HG03342 (cell line): ENCODE measurements around the gene LSM14A.
"Not testable (repeated sequence)": the region's sequence is repeated elsewhere in the genome, so short reads cannot be mapped to it uniquely, and the experiment has no call there.

ENCODE experiments used
- ATAC-seq: cut with Tn5 transposase; IDR thresholded peaks from one replicate; pipeline ENCODE4 v1.9.1; 2021; ENCODE audit warnings: mild to moderate bottlenecking, moderate library complexity; ENCODE audit not compliant: unreplicated experiment

LSM14A gene

GRCh38 chr19:34226036-34226435 lies 53.7 kb downstream of the LSM14A start:
- ATAC-seq: no peak

DNA sequence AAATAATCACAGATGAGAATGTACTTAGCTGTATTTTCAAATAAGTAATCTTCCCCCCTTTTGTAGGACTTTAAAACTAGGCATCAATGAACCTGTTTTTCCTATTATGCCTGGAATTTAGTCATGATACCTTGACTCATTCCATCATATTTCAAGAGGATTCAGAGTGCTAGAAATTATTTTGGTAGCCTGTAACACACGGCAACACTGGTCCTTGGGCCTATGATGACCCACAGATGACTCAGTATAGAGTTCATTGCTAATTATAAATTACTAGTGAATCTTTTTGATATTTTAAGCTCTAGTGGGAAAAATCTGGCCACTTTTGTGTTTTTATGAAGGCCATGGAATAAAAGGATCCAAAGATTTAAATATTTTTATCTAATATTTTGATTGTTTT lies 56.0 kb downstream of the LSM14A start:
- no peak for ATAC-seq

- no peak for ATAC-seq
Observed at GRCh38 chr19:34228762-34229161, 56.5 kb downstream of the LSM14A start.

DNA sequence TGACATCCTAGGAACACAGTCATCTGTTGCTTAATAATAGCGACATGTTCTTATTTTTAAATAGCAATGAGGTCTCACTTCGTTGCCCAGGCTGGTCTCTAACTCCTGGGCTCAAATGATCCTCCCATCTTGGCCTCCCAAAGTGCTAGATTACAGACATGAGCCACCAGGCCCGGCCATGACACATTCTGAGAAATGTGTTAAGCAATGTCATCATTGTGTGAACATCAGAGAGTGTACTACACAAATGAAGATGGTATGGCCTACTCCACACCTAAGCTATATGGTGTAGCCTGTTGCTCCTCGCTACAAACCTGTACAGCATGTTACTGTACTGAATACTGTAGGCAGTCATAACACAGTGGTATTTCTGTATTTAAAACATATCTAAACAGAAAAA lies 57.4 kb downstream of the LSM14A start:
- ATAC-seq: no peak

- ATAC-seq: no peak
Observed at GRCh38 chr19:34230820-34231219, 58.5 kb downstream of the LSM14A start.

DNA sequence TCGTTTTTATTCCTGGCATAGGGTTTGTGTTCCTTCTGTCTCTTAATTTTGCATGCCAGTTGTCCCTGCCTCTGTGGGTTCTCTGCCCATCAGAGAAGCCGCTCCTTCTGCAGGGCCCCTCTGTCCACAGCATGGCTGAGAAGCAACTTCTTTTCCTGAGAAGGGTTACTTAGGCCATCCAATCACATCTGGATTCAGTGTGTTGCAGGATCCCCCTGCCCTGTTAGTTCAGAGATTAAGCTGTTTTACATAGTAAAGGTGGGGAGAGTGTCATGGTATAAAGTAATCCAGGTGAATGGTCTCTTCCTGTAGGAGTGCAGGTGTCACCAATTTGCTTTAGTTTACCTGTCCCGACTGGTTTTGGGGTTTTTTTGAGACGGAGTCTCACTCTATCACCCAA lies 59.1 kb downstream of the LSM14A start:
- no peak for ATAC-seq

DNA sequence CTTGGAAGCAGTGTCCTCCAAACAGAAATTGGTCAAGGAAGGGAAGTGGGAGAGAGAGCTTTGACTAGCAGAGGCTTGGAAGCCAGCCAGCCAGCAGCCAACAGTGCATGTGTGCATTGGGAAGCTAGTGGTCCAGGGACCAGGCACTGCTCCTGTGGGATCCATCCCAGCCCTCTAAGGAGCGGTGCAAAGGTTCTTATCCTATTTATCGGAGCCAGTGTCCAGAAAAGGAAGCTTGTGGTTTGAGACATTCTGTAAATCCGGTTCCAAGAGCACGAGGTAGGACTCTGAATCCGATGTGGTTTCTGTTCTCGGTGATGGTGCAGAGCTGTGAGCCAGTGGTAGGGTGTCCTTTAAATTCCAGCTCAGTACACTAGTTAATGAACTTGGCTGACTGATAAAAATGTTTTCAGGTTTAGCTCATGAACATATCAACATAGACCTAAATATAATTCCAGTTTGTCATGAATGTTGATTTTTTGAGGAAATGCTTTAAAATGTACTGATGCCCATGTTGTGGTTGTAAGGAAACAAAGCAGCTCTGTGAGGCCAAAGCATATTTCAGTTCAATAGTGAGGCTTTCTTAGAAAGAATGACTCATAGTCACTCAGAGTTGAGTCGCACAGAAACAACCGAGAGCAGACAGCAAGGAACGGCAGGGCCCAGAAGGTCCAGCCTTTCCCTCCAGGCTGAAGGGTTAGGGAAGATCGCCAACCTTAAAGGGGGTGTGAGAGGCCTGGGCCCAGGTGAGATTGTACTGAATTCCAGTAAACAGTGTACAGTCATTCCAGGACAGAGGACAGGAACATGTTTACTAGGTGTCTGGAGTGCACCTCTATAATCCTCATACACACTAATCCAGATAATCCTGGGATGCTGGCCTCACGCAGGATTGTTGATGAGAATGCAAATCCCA lies 60.5 kb downstream of the LSM14A start:
- ATAC-seq: no peak

- ATAC-seq: no peak
Observed at GRCh38 chr19:34235425-34235940, 63.2 kb downstream of the LSM14A start.

DNA sequence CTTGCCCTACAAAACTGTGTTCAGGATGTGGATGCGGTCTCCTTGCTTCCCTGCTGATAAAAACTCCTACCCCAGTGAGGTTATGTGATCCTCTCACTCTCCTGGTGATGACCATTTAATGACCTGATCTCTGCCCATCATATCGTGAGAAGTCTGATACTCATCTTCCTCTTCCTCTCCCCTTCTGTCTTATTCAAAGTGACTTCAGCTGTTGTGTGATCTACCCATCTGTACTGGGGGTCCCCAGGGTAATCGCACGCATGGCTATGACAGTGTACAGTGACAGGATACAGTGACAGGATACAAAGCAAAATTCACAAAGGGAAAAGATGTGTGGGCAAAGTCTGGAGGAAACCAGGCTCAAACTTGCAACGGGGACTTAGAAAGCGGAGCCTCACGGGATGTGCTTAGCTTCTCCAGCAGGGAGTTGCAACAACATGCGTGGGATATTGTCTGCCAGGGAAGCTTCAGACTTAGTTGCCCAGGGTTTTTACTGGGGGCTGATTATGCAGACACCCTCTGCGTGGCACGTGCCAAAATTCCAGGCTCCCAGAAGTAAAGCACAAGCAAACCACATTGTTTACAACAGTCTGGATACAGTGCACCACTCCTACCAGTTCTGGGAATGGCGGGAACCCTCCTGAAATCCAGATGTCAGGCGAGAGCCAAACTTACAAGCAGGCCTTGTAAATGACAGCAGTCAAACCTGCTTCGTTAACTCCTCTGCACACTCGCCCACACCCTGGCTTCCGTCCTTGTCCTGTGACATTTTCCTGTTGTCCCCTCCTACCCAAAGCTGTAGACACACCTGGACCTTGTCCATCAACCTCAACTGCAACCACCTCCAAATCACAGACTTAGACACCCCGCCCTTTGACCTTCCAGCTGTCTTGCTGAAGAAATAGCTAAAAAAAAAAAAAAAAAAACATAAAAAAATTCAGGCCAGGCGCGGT lies 64.0 kb downstream of the LSM14A start:
- ATAC-seq: no peak

- no peak for ATAC-seq
Observed at GRCh38 chr19:34237283-34237682, 65.0 kb downstream of the LSM14A start.

GRCh38 chr19:34237939-34238338 lies 65.6 kb downstream of the LSM14A start:
- no peak for ATAC-seq

GRCh38 chr19:34241513-34242337 lies 69.4 kb downstream of the LSM14A start:
- no peak for ATAC-seq

DNA sequence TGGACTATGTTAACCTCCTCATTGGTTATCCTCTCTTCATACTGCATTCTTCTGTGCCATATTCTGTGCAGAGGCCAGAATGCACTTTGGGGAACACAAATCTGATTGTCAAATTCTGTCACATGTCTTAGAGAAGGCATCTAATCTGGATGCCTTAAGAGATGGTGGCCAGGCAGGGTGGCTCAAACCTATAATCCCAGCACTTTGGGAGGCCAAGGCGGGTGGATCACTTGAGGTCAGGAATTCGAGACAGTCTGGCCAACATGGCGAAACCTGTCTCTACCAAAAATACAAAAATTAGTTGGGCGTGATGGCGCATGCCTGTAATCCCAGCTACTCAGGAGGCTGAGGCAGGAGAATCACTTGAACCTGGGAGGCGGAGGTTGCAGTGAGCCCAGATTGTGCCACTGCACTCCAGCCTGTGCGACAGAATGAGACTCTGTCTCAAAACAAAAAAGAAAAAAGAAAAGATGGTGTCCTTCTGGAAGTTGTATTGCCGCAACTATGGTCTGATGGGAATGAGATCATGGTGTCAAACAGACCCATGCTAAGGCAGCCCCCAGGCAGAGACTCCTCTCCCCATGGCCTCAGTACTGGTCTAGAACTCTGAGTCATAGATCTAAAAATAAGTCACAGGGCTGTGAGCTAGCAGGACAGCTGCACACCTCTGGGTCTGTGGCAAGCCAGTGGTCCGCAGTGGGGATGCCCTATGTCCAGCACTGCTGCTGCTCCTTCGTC lies 71.0 kb downstream of the LSM14A start:
- ATAC-seq: peak; percentile 44

GRCh38 chr19:34243876-34244578 lies 71.7 kb downstream of the LSM14A start:
- no peak for ATAC-seq

DNA sequence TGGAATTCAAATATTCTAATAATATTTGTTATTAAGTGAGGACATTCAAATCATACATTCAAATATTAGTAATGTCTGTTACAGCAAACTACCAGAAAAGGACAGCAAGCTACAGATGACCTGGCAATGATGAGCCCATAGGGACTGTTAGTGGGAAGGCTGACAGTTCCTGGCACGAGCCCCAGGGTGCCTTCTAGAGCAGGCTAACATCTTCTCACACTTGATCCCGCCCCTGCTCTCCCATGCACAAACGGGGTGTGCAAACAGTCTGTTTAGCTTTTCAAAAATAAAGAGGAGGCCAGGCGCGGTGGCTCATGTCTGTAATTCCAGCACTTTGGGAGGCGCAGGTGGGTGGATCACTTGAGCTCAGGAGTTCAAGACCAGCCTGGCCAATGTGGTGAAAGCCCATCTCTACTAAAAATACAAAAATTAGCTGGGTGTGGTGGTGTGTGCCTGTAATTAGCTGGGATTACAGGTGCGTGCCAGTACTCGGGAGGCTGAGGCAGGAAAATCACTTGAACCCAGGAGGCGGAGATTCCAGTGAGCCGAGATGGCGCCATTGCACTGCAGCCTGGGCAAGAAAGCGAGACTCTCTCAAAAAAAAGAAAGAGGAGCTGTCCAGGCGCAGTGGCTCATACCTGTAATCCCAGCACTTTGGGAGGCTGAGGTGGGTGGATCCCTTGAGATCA lies 72.5 kb downstream of the LSM14A start:
- ATAC-seq: no peak

DNA sequence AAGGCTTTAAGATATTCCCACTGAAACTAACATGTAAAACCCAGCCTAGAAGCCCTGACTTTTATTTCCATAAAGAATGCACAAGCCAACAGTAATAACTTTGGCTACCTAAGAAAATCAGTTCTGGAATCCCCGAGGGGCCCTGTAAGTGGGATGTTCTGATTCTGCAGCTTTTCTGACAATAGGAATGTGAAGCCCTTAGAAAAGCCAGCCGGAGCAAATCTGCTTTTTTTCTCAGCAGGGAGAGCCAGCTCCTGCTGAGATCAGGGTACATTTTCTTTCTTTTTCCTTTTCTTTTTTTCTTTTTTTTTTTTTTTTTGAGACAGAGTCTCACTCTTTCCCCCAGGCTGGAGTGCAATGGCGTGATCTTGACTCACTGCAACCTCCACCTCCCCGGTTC lies 74.0 kb downstream of the LSM14A start:
- ATAC-seq: no peak

DNA sequence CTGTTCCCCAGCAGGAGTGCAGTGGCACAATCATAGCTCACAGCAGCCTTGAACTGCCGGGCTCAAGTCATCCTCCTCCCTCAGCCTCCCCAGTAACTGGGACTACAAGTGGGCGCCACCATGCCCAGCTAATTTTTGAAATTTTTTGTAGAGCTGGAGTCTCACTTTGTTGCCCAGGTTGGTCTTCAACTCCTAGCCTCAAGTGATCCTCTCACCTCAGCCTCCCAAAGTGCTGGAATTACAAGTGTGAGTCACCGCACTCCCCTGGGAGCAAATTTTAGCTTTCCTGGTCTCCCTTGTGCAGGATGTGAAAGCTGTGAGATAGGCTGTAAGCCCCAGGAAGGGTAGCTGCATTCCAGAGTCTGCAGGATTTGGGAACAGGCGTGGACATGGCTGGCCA lies 76.6 kb downstream of the LSM14A start:
- ATAC-seq: no peak

- ATAC-seq: not testable (repeated sequence)
Observed at GRCh38 chr19:34253167-34253566, 80.9 kb downstream of the LSM14A start.

- ATAC-seq: not testable (repeated sequence)
Observed at GRCh38 chr19:34253681-34254045, 81.4 kb downstream of the LSM14A start.
